IMR-90 (cell line): ENCODE data around the gene INTS11. TPM values are rescaled to one million over a fixed set of nuclear protein-coding genes. Genes with fewer than 3 reads are reported as not detected.
A peak's percentile ranks its signal among the peaks of the same experiment; 100 is the strongest.

ENCODE experiments used
- ATAC-seq: fragments of 200-7000 bp; cut with Tn5 transposase; 2 replicates; pipeline ENCODE4 v1.9.1; 2020; ENCODE audit warnings: low read depth, mild to moderate bottlenecking, moderate library complexity
- BruUV-seq: library from RNA; stranded (reverse); fragments of 400-500 nt; replicated peaks from 2 replicates; lab custom pipeline; 2021; lab: Mats Ljungman, UMichigan
- CTCF ChIA-PET: fragments of 300-600 bp; formaldehyde crosslinking; extraction: SDS; loops from one replicate; lab custom pipeline; 2021; ENCODE audit warnings: antibody characterized with exemption; lab: Yijun Ruan, JAX
- POLR2A ChIA-PET: fragments of 300-600 bp; sonication (Branson Sonifier 250); formaldehyde crosslinking; loops from one replicate; lab custom pipeline; 2022; ENCODE audit warnings: antibody characterized with exemption; ENCODE audit not compliant: unreplicated experiment; lab: Charles Lee
- DNase-seq: peaks from one replicate; pipeline ENCODE4 v3.0.0; 2013
- H2AFZ ChIP-seq: replicated peaks from 2 replicates; pipeline ENCODE3; 2013; ENCODE audit warnings: low read length, mild to moderate bottlenecking; ENCODE audit not compliant: poor library complexity
- H2AK5ac ChIP-seq: 2 replicates; pipeline ENCODE4 v1.6.1; 2013; ENCODE audit warnings: low read depth, low read length, inconsistent platforms
- H2AK9ac ChIP-seq: replicated peaks from 2 replicates; pipeline ENCODE3; 2013; ENCODE audit warnings: mild to moderate bottlenecking, low read depth, low read length, moderate library complexity; ENCODE audit not compliant: poor library complexity
- H2BK120ac ChIP-seq: 2 replicates; pipeline ENCODE4 v1.6.1; 2013; ENCODE audit warnings: low read depth, low read length, inconsistent platforms
- H2BK15ac ChIP-seq: 3 replicates; pipeline ENCODE4 v1.6.1; 2013; ENCODE audit warnings: low read depth, low read length, inconsistent platforms
- H2BK20ac ChIP-seq: 2 replicates; pipeline ENCODE4 v1.6.1; 2013; ENCODE audit warnings: low read depth, mild to moderate bottlenecking, inconsistent platforms, low read length, moderate library complexity
- H2BK5ac ChIP-seq: 2 replicates; pipeline ENCODE4 v1.6.1; 2013; ENCODE audit warnings: mild to moderate bottlenecking, low read depth, low read length, inconsistent platforms; ENCODE audit not compliant: poor library complexity, severe bottlenecking
- H3K14ac ChIP-seq: replicated peaks from 2 replicates; pipeline ENCODE4 v1.6.1; 2013; ENCODE audit warnings: low read depth, low read length, inconsistent platforms
- H3K18ac ChIP-seq: 2 replicates; pipeline ENCODE4 v1.6.1; 2013; ENCODE audit warnings: low read depth, low read length, control low read depth
- H3K23ac ChIP-seq: 2 replicates; pipeline ENCODE4 v1.6.1; 2013; ENCODE audit warnings: low read depth, low read length, inconsistent platforms
- H3K27ac ChIP-seq: 2 replicates; pipeline ENCODE4 v1.5.1; 2013; ENCODE audit warnings: mild to moderate bottlenecking, control low read depth, low read length; ENCODE audit not compliant: insufficient read depth
- H3K27me3 ChIP-seq: 2 replicates; pipeline ENCODE4 v1.6.1; 2013; ENCODE audit warnings: low read length; ENCODE audit not compliant: control insufficient read depth, insufficient read depth
- H3K36me3 ChIP-seq: 2 replicates; pipeline ENCODE4 v1.6.1; 2013; ENCODE audit warnings: low read length, mixed read lengths; ENCODE audit not compliant: control insufficient read depth, insufficient read depth
- H3K4ac ChIP-seq: 2 replicates; pipeline ENCODE4 v1.6.1; 2013; ENCODE audit warnings: low read depth, low read length, inconsistent platforms
- H3K4me1 ChIP-seq: 2 replicates; pipeline ENCODE4 v1.6.1; 2013; ENCODE audit warnings: low read length, mixed read lengths; ENCODE audit not compliant: control insufficient read depth, insufficient read depth
- H3K4me2 ChIP-seq: 2 replicates; pipeline ENCODE4 v1.6.1; 2013; ENCODE audit warnings: low read depth, mild to moderate bottlenecking, control low read depth, low read length, moderate library complexity
- H3K4me3 ChIP-seq: 2 replicates; pipeline ENCODE4 v1.5.1; 2013; ENCODE audit warnings: low read depth, mild to moderate bottlenecking, control low read depth, low read length, moderate library complexity; ENCODE audit not compliant: insufficient read depth
- H3K56ac ChIP-seq: 2 replicates; pipeline ENCODE4 v1.6.1; 2013; ENCODE audit warnings: low read length, inconsistent platforms; ENCODE audit not compliant: insufficient read depth; ENCODE audit errors: extremely low read depth
- H3K79me1 ChIP-seq, 2 experiments: 2 replicates each; pipeline ENCODE4 v1.6.1; 2013; ENCODE audit warnings: low read length in 2 of 2, inconsistent platforms in 1 of 2, low read depth in 1 of 2
- H3K9ac ChIP-seq: 2 replicates; pipeline ENCODE4 v1.6.1; 2013; ENCODE audit warnings: low read depth, low read length, control low read depth
- H3K9me1 ChIP-seq: 2 replicates; pipeline ENCODE4 v1.6.1; 2013; ENCODE audit warnings: low read length, inconsistent platforms; ENCODE audit not compliant: insufficient read depth
- H3K9me3 ChIP-seq: 2 replicates; pipeline ENCODE4 v1.6.1; 2013; ENCODE audit warnings: low read length; ENCODE audit not compliant: control insufficient read depth, insufficient read depth
- H4K20me1 ChIP-seq: 2 replicates; pipeline ENCODE4 v1.6.1; 2013; ENCODE audit warnings: low read length, inconsistent platforms; ENCODE audit not compliant: insufficient read depth
- H4K5ac ChIP-seq: 2 replicates; pipeline ENCODE4 v1.6.1; 2013; ENCODE audit warnings: mild to moderate bottlenecking, low read depth, low read length, control low read depth
- H4K8ac ChIP-seq, 2 experiments: 2 replicates each; pipeline ENCODE4 v1.6.1; 2013; ENCODE audit warnings: low read depth in 2 of 2, low read length in 2 of 2, control low read depth in 1 of 2, inconsistent platforms in 1 of 2
- H4K91ac ChIP-seq: 2 replicates; pipeline ENCODE4 v1.6.1; 2013; ENCODE audit warnings: low read depth, low read length, inconsistent platforms; ENCODE audit not compliant: insufficient read depth
- POLR2A ChIP-seq: IDR thresholded peaks from 2 replicates; pipeline ENCODE4 v1.6.1; 2012; ENCODE audit warnings: mild to moderate bottlenecking, low read depth, low read length
- SMC3 ChIP-seq: fragments of 150-350 bp; IDR thresholded peaks from 2 replicates; pipeline ENCODE4 v1.6.1; 2016; ENCODE audit warnings: low read depth, mild to moderate bottlenecking, antibody characterized with exemption, low read length, moderate library complexity
- WGBS, 2 experiments: methylation state at CpG; one replicate each; pipeline versions ENCODE4 v1.1.5 to v1.1.7; 2013; ENCODE audit warnings: missing lambda C conversion rate in 2 of 2; ENCODE audit not compliant: insufficient read length in 1 of 2; ENCODE audit errors: extremely low coverage in 2 of 2; 5-methylcytosine and 5-hydroxymethylcytosine counted together
- dilution Hi-C: fragments of 300-500 bp; cut with HindIII; formaldehyde crosslinking; loops from one replicate; pipeline ENCODE4 v1.14.3; 2018; ENCODE audit warnings: low sequenced_read_pairs; ENCODE audit not compliant: unreplicated experiment
- in situ Hi-C: fragments of 300-500 bp; cut with MboI; formaldehyde crosslinking; loops from 3 replicates; pipeline ENCODE4 v1.14.3; 2019; ENCODE audit warnings: low sequenced_read_pairs, inconsistent platforms, mixed read lengths
- intact Hi-C: fragments of 100-400 bp; cut with micrococcal nuclease; formaldehyde crosslinking; loops from 2 replicates; pipeline ENCODE4 v1.10.0; 2022
- polyA plus RNA-seq, 3 experiments: library from polyadenylated mRNA; depleted of rRNA; stranded (reverse); fragments of >200 nt; gene quantifications; 2 replicates each; pipeline ENCODE4 v1.2.3, GENCODE V29; 2012; ENCODE audit warnings: low replicate concordance in 1 of 3
- total RNA-seq: library from RNA; depleted of rRNA; stranded (reverse); fragments of >200 nt; gene quantifications from 2 replicates; pipeline ENCODE4 v1.2.3, GENCODE V29; 2012

INTS11 gene
- total and polyA plus RNA-seq, 2 of the 4 experiments (the other 2 are of a cell fraction), result 56.1 to 123 TPM

DNA sequence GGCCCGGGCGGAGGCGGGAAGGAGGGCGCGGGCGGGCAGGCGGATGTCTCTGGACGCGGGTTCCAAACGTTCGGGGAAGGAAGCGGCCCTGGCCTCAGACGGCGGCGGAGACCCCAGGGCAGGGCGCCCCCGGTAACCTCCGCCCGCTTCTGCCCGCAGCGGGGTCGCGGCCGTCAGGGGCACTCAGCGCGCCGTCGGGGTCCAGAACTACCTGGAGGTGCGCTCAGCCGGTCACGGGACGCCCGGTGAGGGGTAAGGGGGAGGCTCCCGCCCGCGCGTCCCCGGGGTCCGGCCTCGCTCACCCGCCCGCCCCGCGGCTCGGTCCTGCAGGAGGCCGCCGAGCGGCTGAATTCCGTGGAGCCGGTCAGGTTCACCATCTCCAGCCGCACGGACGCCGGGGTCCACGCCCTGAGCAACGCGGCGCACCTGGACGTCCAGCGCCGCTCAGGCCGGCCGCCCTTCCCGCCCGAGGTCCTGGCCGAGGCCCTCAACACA lies 15.7 kb downstream of the INTS11 start:
- Histone ChIP-seq H4K20me1 (peaks cover 54% of the 10 kb centered on the region), H3K4ac (peak overlapping the region; percentile 71), H3K9me1 (peaks cover 3% of the 10 kb centered on the region), H3K23ac (peak overlapping the region; percentile 38; the same call in 1 of the 2 replicates), H3K4me2 (peak overlapping the region; percentile 76), H3K18ac (no peak overlapping the region; the same call in 1 of the 2 replicates), H3K9ac (peak overlapping the region; percentile 82), H4K8ac (no peak overlapping the region; a peak in 1 of 4 replicates), H3K14ac (peak overlapping the region; percentile 69; the same call in 1 of the 2 replicates), H3K9me3 (no peaks in the 10 kb centered on the region), H3K79me1 (peaks cover 6 to 52% of the 10 kb centered on the region in 2 experiments), H2AFZ (peak overlapping the region; percentile 88), H2BK20ac (no peak overlapping the region), H3K4me3 (peak overlapping the region; percentile 95), H2AK5ac (peak overlapping the region; percentile 36; the same call in 1 of the 2 replicates), H2AK9ac (peak overlapping the region; percentile 98), H3K36me3 (peaks cover 38% of the 10 kb centered on the region), H3K27me3 (no peaks in the 10 kb centered on the region), H3K27ac (peak overlapping the region; percentile 94), H2BK15ac (no peak overlapping the region), H4K5ac (no peak overlapping the region), H4K91ac (peak overlapping the region; percentile 49), H3K4me1 (peaks cover 31% of the 10 kb centered on the region), H3K56ac (0 out of 2 replicates have a peak overlapping the region, but pooled peaks have one; percentile 17), H2BK120ac (no peak overlapping the region), H2BK5ac (peak overlapping the region; percentile 42)
- WGBS, 2 experiments, result 0% methylated on average over 35 of the region's 66 CpGs; no CpG with 5 or more reads in 1 of the 2 experiments
- TSS peak; percentile 56 for BruUV-seq
- no peak for ATAC-seq
- dilution Hi-C loops, result no loop called here
- intact Hi-C loops, result loop anchor here (5.0 kb wide), 2 partner anchors 48 to 187 kb away; partner anchors contain the start of gene MXRA8
- POLR2A ChIA-PET, result no interaction called here
- DNase-seq, result no peak
- CTCF ChIA-PET, result no interaction called here
- TF ChIP-seq POLR2A (peak; percentile 19; the same call in 1 of the 2 replicates), SMC3 (no peak)
- in situ Hi-C loops, result no loop called here
